ENCODE data around the gene ADAMTSL3. TPM values are rescaled to one million over a fixed set of nuclear protein-coding genes. Genes with fewer than 3 reads are reported as not detected.

Gene ADAMTSL3
- total RNA-seq, 6 experiments from 2014 or later = not detected

DNA sequence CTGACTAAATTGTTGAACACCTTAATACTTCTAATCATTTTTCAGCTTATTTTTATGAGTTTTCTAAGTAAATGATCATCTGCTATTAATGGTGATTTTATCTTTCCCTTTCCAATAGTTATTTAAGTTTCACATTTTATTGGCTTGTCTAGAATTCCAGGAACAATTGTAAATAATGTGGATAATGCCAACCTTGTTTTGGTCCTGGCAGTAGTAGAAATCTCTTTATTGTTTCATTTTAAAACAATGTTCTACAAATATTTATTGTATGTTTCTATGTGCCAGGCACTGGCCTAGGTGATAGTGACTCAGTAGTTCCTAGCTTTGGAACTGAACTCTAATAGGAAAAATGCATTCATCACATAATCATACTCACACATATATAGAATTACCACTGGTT is 264.1 kb downstream of the ADAMTSL3 start:
- Mint-ChIP-seq H3K27ac (no peak overlapping the region), H3K4me1 (ENCODE audit: low read depth) (no peaks in the 10 kb centered on the region), H3K9me3 (peaks cover 41% of the 10 kb centered on the region), H3K27me3 (ENCODE audit: insufficient read depth) (no peaks in the 10 kb centered on the region; the same call in 1 of the 2 replicates), H3K4me3 (no peak overlapping the region), H3K36me3 (ENCODE audit: low read depth) (no peaks in the 10 kb centered on the region)
- no peak for TF ChIP-seq CTCF (IDR thresholded peaks at IDR 0.05)
- DNase-seq = no peak

- H3K4me1 Mint-ChIP-seq (ENCODE audit: low read depth) = no peaks in the 10 kb centered on the region
- H3K27me3 Mint-ChIP-seq (ENCODE audit: insufficient read depth) = no peaks in the 10 kb centered on the region; the same call in 1 of the 2 replicates
- H3K4me3 Mint-ChIP-seq = no peak overlapping the region
- DNase-seq = no peak
- H3K9me3 Mint-ChIP-seq = peaks cover 46% of the 10 kb centered on the region
- TF ChIP-seq CTCF (IDR thresholded peaks at IDR 0.05) = no peak
- no peaks in the 10 kb centered on the region for H3K36me3 Mint-ChIP-seq (ENCODE audit: low read depth)
- no peak overlapping the region for H3K27ac Mint-ChIP-seq
These were observed 265.5 kb downstream of the ADAMTSL3 start for GRCh38 chr15:83919319-83919830.

DNA sequence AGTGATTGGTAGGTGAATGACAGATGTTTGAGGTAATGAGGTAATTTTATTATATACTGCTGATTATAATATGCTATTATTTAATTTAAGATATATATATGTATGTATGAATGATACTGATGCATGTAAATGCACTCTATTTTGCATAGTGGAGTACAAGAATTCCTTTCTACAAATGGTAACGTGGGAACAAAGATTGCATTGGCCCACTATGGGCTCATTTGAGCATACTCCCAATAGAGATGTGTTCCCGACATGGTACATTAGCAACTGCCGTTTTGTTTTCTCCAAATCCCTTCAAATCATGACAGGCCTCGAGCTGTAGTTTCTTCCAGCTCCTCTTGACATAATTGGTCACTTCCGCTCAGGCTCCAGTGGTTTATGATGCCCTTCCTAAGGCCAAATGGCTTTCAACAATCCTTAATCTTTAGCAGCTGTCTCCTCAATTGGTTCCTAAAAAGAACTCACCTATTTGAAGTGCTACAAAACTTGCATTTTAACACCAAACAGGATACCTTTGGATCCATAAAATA is 266.1 kb downstream of the ADAMTSL3 start:
- Mint-ChIP-seq H3K9me3 (peaks cover 46% of the 10 kb centered on the region), H3K4me3 (no peak overlapping the region), H3K27me3 (ENCODE audit: insufficient read depth) (no peaks in the 10 kb centered on the region; the same call in 1 of the 2 replicates), H3K4me1 (ENCODE audit: low read depth) (no peaks in the 10 kb centered on the region), H3K27ac (no peak overlapping the region), H3K36me3 (ENCODE audit: low read depth) (no peaks in the 10 kb centered on the region)
- TF ChIP-seq CTCF (IDR thresholded peaks at IDR 0.05) = no peak
- DNase-seq = no peak

- H3K36me3 Mint-ChIP-seq (ENCODE audit: low read depth) = no peaks in the 10 kb centered on the region
- H3K27ac Mint-ChIP-seq = no peak overlapping the region
- H3K4me3 Mint-ChIP-seq = no peak overlapping the region
- H3K4me1 Mint-ChIP-seq (ENCODE audit: low read depth) = no peaks in the 10 kb centered on the region
- H3K27me3 Mint-ChIP-seq (ENCODE audit: insufficient read depth) = peaks cover 2% of the 10 kb centered on the region; the same call in 1 of the 2 replicates
- no peak for DNase-seq
- H3K9me3 Mint-ChIP-seq = peaks cover 58% of the 10 kb centered on the region
- TF ChIP-seq CTCF (IDR thresholded peaks at IDR 0.05) = no peak
These were observed 268.8 kb downstream of the ADAMTSL3 start for GRCh38 chr15:83922649-83923294.

DNA sequence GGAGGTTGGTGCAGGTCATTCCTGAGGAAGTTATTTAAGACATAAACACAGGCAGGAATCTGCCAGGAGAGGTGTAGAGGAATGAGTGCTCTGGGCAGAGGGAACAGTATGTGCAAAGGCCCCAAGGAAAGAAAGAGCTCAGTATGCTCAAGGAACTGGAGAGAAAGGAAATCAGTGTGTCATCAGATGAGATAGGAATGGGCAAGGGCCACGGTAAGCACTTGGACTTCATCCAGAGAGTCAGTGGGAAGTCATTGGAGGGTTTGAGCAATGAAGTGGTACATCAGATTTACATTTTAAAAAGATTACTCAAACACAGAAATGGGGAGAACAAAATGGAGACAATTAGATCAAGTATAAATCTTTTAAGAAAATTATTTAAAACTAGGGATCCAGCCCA is 272.2 kb downstream of the ADAMTSL3 start:
- H3K36me3 Mint-ChIP-seq (ENCODE audit: low read depth) = no peaks in the 10 kb centered on the region; the same call in 1 of the 2 replicates
- TF ChIP-seq CTCF (IDR thresholded peaks at IDR 0.05) = no peak
- no peaks in the 10 kb centered on the region for H3K4me1 Mint-ChIP-seq (ENCODE audit: low read depth)
- H3K27me3 Mint-ChIP-seq (ENCODE audit: insufficient read depth) = peaks cover 2% of the 10 kb centered on the region; the same call in 1 of the 2 replicates
- no peak for DNase-seq
- no peak overlapping the region for H3K27ac Mint-ChIP-seq
- no peak overlapping the region for H3K4me3 Mint-ChIP-seq
- H3K9me3 Mint-ChIP-seq = peaks cover 62% of the 10 kb centered on the region

Data from HFFc6 (cell line).